Peyer's patch (tissue), 4 donors: ENCODE measurements around the gene KCTD4.

Experiments
- CTCF ChIP-seq, 6 experiments: fragments of 450-650 bp in 4 of 6; fragments of 200-600 bp in 2 of 6; sonication (generic) in 1 of 6; IDR thresholded peaks; one replicate each; pipeline ENCODE4 v1.5.1; 2017 to 2019; ENCODE audit warnings: antibody characterized with exemption in 6 of 6, mild to moderate bottlenecking in 3 of 6, moderate library complexity in 1 of 6
- POLR2A ChIP-seq, 2 donors: fragments of 450-650 bp; IDR thresholded peaks; one replicate each; pipeline ENCODE4 v1.5.1; 2017; ENCODE audit warnings: antibody characterized with exemption in 2 of 2, mild to moderate bottlenecking in 2 of 2, moderate library complexity in 2 of 2

- no peak for TF ChIP-seq POLR2A (IDR thresholded peaks at IDR 0.05)
- no peak for TF ChIP-seq CTCF (IDR thresholded peaks at IDR 0.05)
These were observed 1.9 kb downstream of the KCTD4 start for GRCh38 chr13:45198924-45199323.
